Stimulated activated CD8-positive, alpha-beta memory T cell treated with anti-CD3 and anti-CD28 coated beads, Interleukin-15, amount 100 ng/mL, for 1 hour (primary cell): Measurements from ENCODE around the gene METTL2B.
"Not testable (repeated sequence)": the region's sequence is repeated elsewhere in the genome, so short reads cannot be mapped to it uniquely, and the experiment has no call there.

Experiments
- DNase-seq: peaks from one replicate; pipeline ENCODE4 v3.0.0-alpha.2; 2020; ENCODE audit warnings: low read depth

The METTL2B gene

DNA sequence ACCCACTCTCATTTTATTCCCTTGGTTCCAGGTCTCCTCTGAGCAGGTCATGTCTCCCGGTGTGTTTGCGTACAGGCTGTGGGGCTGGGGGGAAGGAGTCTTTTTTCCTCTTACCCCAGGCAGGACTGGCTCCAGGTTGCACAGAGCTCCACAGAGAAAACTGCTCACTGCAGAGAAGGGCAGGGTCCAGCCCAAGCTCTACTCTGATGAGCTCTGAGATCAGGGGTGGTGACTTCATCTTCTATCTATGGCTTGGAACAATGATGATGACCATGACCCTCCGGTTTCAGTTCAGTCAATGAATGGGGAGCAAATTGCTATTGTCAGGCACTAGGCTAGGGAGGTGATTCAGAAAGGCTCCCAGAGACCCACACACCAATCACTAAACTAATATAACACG, 49.0 kb downstream of the METTL2B start:
- DNase-seq = not testable (repeated sequence)

DNA sequence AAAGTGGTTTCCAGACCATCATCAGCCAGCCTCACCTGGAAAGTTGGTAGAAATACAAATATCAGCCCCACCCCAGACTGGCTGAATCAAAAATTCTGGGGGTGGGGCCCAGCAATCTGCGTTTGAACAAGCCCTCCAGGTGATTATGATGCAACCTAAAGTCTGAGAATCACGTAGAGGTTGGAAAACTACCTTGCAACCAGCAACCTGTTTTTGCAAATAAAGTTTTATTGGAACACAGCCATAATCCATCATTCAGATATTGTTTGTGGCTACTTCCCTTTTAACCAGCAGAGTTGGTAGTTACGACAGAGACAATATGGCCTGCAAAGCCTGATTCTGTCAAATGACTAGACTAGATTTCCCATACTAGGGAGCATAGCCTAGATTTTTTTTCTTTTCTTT, 49.5 kb downstream of the METTL2B start:
- not testable (repeated sequence) for DNase-seq

DNA sequence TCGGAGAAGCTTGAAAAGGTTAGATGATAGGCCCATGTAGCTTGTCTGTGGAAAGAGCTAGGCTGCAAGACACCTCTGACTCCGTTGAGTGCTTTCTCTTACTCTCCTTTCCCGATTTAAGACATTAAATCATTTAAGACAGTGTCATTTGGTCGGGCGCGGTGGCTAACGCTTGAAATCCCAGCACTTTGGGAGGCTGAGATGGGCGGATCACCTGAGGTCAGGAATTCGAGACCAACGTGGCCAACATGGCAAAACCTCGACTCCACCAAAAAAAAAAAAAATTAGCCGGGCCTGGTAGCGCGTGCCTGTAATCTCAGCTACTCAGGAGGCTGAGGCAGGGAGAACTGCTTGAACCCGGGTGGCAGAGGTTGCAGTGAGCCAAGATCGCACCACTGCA, 52.6 kb downstream of the METTL2B start:
- not testable (repeated sequence) for DNase-seq

DNA sequence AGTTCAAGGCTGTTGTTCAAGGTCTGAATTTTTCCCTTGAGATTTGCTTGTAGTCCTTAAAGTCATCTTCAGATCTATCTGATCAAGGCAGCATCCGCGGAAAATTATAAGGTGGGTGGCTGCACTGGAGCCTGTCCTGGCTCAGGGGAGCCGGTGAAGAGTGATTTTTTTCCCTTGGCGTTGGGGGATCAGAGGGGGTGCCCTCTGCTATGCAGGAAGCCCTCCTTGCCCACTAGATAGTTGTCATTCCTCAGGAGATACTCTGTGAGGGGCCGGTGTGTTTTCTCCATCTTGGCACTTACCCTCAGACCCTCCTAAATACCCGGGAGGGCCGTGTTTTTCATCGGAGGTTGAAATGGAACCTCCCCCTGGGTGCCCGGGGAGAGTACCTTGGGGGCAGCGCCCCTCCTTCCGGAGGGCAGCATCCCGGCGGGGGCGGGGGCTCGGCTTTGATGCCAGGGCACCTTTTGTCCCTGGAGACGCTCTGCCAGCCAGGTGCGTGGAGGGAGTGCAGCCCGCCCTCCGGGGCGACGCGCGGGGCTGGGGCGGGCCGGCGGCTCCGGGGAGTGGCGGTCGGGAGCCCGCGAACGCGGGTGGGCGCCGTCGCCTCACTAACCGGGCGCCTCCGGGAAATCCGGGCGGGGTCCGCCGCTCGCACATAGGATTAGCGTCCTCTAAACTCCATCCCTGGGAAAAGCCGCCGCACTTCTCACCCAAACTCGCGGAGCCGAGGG, 53.7 kb downstream of the METTL2B start:
- peak; percentile 2 for DNase-seq

DNA sequence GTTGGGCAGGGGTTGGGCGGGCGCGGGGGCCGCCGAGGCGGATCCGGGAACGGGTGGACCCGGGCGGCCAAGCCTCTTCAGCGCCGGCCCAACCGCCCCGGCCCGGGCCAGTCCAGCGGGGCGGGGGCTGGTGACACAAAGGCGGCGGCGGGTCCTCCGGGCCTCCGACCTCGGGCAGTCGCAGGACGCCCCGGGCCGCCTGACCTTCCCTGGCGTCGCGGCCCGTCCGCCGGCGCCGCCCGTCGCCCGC, 54.2 kb downstream of the METTL2B start:
- peak; percentile 3 for DNase-seq

DNA sequence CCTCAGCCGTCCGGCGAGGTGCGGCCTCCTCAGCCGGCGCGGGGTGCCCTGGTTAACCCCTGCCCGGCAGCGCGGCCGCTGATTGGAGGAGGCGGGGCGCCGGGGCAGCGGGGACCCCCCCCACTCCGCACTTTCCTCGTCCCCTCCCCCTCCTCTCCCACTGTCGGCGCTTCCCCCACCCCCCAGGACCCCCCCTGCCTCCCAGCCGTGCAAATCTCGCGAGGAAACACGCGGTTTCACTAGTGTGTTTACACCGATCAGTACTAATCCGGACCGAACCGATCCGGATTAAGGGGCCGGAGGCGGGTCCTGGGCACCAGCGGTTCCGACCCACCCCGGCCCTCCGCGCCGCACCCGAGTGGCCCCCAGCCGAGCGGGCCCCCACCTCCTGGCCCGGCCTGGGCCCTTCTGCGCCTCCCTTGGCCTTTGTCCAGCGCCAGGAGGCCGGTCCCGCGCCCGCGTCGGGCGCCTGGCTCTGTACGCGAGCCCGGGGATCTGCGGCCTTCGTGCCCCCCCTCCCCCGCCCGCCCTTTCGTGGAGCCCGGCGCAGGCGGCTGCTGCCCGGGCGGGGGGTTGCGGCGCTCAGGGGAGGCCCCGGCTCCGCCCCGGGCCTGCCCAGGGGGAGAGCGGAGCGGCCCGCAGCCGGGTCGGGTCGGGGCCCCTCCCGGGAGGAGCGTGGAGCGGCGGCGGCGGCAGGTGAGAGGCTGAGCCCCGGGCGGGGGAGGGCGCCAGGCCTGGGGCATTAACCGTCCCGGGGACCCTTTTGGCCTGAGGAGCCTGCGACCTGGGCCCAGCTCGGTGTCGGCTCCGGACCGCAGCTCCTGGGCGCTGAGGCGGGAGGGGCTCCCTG, 54.8 kb downstream of the METTL2B start:
- DNase-seq = peak; percentile 48

DNA sequence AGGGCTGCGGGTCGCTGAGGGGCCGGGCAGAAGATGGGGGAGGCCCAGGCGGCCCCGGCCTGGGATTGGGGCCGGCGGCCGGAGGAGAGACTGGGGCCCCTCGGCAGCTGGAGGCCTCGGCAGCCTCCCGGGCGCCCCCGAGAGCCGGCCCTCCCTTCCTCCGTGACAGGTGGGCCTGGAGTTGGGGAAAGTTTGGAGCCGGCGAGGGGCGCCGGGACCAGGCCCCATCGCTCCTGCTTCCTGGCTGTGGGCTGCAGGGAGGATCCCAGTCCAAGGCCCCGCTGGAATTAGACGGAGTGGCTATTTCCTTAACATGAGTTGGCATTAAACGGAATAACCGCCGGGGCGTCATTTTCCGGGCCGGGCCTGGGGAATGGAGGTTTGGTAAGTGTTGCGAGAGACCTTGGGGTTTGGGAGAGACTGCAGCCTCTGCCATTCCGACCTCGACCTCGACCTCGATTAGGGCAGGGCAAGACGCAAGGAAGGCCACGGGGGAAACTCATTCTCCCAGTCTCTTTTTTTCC, 55.5 kb downstream of the METTL2B start:
- DNase-seq = peak; percentile 4

DNA sequence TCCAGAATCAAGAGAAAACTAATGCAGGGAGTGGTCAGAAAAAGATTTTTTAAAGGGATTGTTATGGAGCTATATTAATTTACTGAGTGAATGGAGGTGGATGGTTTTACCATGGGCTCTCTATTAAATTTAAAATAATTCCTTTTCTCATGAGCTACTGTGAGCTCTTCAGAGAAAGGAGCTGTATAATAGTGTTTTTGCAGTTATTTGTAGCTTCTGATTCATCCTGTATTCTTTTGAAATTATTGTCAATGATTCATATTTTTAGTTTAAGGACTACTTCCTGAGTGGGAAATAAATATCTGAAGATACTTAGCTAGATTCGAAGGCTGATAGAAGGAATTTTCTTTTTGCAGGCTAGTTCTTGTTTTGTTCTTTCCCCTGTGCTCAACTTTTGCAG, 56.4 kb downstream of the METTL2B start:
- DNase-seq = not testable (repeated sequence)

DNA sequence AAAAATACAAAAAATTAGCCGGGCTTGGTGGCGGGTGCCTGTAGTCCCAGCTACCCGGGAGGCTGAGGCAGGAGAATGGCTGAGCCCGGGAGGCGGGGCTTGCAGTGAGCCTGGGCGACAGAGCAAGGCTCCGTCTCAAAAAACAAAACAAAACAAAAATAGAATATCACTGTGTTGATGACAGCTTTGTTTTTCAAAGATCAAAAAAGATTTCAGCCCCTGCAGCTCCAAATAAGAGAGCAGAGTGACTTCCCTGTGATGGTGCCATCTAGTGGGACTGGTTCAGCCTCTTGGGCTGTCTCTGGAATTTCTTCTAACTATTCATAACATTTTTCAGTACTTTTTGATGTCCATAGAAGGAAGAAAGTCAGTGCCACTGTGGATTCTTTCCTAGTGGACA, 60.9 kb downstream of the METTL2B start:
- DNase-seq = not testable (repeated sequence)

DNA sequence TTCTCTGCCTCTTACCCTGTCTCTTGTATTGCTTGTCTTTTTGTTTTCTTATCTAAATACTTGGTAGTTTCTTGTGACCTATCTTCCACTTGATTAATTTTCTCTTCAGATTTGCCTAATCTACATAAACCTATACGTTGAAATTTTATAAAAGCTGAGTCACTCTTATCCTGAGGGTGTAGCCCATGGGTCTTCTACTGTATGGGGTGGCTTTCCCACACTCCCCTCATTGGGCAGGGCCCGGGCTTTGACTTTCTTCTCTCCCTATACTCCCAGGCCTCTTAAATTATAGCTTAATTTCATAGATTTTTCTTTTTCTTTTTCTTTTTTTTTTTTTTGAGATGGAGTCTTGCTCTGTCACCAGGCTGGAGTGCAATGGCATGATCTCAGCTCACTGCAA, 66.0 kb downstream of the METTL2B start:
- not testable (repeated sequence) for DNase-seq

DNA sequence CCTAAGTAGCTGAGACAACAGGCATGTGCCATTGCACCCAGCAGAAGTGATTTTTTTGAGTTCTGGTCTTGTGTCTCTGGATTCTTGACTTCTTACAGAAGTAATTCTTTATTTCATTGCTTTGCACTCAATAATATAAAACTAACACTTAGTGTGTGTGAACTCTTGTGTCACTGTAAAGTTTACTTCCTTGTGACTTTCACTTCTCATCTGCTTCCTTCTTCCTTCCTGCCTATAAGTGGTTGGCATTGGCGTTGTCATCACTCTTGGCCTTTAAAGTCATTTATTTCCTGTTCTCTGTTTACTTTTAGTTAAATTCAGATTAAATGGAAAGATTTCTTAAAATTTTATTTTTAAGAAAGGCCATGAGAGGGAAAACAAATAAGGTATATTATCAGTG, 66.8 kb downstream of the METTL2B start:
- DNase-seq = not testable (repeated sequence)

DNA sequence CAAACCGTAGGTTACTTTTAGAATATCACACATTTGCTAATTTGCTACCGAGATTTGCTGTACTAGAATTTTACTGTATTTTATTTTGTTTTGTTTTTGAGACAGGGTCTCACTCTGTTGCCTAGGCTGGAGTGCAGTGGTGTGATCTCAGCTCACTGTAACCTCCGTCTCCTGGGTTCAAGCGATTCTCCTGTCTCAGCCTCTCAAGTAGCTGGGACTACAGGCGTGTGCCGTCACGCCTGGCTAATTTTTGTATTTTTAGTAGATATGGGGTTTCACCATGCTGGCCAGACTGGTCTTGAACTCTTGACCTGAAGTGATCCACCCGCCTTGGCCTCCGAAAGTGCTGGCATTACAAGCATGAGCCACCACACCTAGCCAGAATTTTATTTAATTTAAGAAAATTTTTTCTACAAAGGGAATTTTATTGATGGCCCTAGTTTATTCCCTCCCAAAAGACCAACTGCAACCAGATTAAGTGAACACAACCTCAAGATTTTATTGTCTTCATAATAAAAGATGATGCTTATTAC, 69.8 kb downstream of the METTL2B start:
- DNase-seq = not testable (repeated sequence)

DNA sequence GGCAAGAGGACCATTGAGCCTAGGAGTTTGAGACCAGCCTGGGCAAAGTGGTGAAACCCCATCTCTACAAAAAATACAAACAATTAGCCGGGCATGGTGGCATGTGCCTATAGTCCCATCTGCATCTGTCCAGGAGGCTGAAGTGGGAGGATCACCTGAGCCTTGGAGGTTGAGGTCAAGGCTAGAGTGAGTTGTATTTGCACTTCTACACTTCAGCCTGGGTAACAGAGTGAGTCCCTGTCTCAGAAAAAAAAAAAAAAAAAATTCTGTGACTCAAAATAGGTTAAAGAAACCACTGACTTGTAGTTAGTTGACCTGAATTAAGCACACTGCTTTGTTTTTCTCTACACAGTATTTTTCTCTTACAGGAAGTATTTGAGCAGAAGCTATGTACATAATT, 74.4 kb downstream of the METTL2B start:
- DNase-seq = no peak

DNA sequence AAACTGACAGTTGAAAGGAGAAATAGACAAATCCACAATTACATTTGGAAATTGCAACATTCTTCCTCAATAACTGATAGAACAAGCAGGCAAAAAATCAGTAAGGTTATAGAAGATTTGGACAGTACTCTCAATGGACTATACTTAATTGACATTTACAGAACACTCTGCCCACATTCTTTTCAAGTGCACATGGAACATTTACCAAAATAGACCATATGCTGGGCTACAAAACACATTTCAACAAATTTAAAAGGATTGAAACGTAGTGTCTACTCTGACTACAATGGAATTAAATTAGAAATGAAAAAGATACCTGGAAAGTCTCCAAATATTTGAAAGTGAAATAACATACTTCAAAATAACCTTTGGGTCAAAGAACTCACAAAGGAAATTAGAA, 77.8 kb downstream of the METTL2B start:
- DNase-seq = not testable (repeated sequence)
